HG03354 (cell line): ENCODE results near the gene IKBIP.
"Not testable (repeated sequence)": the region's sequence is repeated elsewhere in the genome, so short reads cannot be mapped to it uniquely, and the experiment has no call there.

Source experiments
- ATAC-seq: cut with Tn5 transposase; IDR thresholded peaks from one replicate; pipeline ENCODE4 v1.9.1; 2021; ENCODE audit warnings: mild to moderate bottlenecking; ENCODE audit not compliant: unreplicated experiment, poor library complexity, severe bottlenecking

Gene IKBIP

GRCh38 chr12:98579835-98580234, 64.8 kb downstream of the IKBIP start:
- no peak for ATAC-seq

GRCh38 chr12:98579347-98579746, 65.2 kb downstream of the IKBIP start:
- no peak for ATAC-seq

GRCh38 chr12:98578821-98579220, 65.8 kb downstream of the IKBIP start:
- no peak for ATAC-seq

- no peak for ATAC-seq
Measured at GRCh38 chr12:98578392-98578791, 66.2 kb downstream of the IKBIP start.

- not testable (repeated sequence) for ATAC-seq
Measured at GRCh38 chr12:98576795-98577194, 67.8 kb downstream of the IKBIP start.

GRCh38 chr12:98575013-98575412, 69.6 kb downstream of the IKBIP start:
- no peak for ATAC-seq
